AG09309 (cell line): ENCODE data around the gene CCDC88A.

Experiments used
- DNase-seq: peaks from one replicate; pipeline ENCODE4 v3.0.0-alpha.2; 2010; ENCODE audit warnings: low read depth
- H3K4me3 ChIP-seq: 2 replicates; pipeline ENCODE4 v1.5.1; 2011; ENCODE audit warnings: mild to moderate bottlenecking, low read depth, low read length, moderate library complexity; ENCODE audit not compliant: control insufficient read depth
- CTCF ChIP-seq: IDR thresholded peaks from 2 replicates; pipeline ENCODE4 v1.5.1; 2011; ENCODE audit warnings: mild to moderate bottlenecking, low read depth, low read length, inconsistent platforms; ENCODE audit not compliant: insufficient read depth, control insufficient read depth; ENCODE audit errors: missing control alignments

Gene CCDC88A

DNA sequence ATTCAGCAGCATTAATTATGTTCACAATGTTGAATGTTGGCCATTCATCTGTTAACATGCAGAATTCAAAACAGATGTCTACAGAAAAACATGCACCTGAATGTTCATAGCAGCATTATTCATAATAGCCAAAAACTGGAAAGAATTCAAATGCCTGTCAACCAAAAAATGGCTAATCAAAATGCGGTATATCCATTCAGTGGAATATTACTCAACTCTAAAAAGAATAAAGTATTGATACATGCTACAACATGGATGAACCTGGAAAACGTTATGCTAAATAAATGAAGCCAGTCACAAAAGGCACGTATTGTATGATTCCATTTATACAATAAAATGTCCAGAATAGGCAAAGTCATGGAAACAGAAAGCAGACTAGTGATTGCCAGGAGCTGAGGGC is 68.0 kb downstream of the CCDC88A start:
- no peak for DNase-seq
- TF ChIP-seq CTCF, result no peak
- no peak overlapping the region for H3K4me3 ChIP-seq

GRCh38 chr2:55345064-55345463 is 74.6 kb downstream of the CCDC88A start:
- TF ChIP-seq CTCF, result no peak
- no peak for DNase-seq

GRCh38 chr2:55338268-55338667 is 81.4 kb downstream of the CCDC88A start:
- peak; percentile 27 for DNase-seq
- TF ChIP-seq CTCF, result no peak
- H3K4me3 ChIP-seq, result no peak overlapping the region

More at GRCh38 chr2:55345064-55345463, 74.6 kb downstream of the CCDC88A start:
- no peak overlapping the region for H3K4me3 ChIP-seq

DNA sequence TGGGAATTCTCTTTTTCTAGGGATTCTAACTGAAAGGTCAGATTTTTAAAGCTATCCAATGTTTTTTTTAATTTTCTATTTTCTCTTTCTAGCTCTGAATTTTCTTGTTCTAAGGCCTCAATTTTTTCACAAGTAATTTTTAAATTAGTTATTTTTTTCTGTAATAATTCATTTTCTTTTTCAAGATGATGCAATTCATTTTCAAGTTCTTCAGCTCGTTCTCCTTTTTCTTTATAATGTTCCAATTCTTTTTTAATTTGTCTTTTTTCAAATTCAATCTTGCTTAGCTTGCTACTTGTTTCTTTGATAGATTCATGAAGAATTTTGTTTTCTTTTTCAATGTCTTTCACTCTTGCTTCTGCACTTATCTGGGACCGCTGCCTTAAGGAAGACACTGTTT is 84.9 kb downstream of the CCDC88A start:
- no peak for DNase-seq
- TF ChIP-seq CTCF, result no peak
- no peak overlapping the region for H3K4me3 ChIP-seq

- no peak overlapping the region for H3K4me3 ChIP-seq
- no peak for TF ChIP-seq CTCF
- no peak for DNase-seq
Observed at GRCh38 chr2:55330541-55331297, 88.9 kb downstream of the CCDC88A start.

GRCh38 chr2:55327470-55328230 is 92.0 kb downstream of the CCDC88A start:
- no peak overlapping the region for H3K4me3 ChIP-seq
- TF ChIP-seq CTCF, result no peak
- no peak for DNase-seq

- no peak overlapping the region for H3K4me3 ChIP-seq
- DNase-seq, result no peak
- no peak for TF ChIP-seq CTCF
Observed at GRCh38 chr2:55314985-55315384, 104.7 kb downstream of the CCDC88A start.
